Ishikawa (cell line): ENCODE data around the gene MKX.

Source experiments
- EGR1 ChIP-seq: IDR thresholded peaks from 2 replicates; pipeline ENCODE4 v1.6.1; 2012
- EP300 ChIP-seq: IDR thresholded peaks from 2 replicates; pipeline ENCODE4 v1.6.1; 2012; ENCODE audit warnings: borderline replicate concordance
- YY1 ChIP-seq: IDR thresholded peaks from 2 replicates; pipeline ENCODE4 v1.6.1; 2012; ENCODE audit warnings: low read depth
- ZBTB7A ChIP-seq: IDR thresholded peaks from 2 replicates; pipeline ENCODE4 v1.6.1; 2012; ENCODE audit warnings: low read depth

DNA sequence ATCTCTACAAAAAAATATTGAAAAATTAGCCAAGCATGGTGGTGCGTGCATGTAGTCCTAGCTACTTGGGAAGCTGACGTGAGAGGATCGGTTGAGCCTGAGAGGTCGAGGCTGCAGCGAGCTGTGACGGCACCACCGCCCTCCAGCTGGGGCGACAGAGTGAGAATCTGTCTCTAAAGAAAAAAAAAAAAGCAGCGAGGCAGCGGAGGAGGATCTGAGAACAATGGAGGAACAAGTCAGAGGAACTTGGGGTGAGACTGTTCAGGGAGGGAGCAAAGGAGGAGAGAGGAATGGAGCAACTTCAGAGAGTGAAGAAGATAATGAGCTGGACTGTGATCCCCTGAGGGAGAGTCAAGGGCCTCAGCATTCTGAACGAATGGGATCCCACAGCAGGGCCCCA, 85.4 kb downstream of the MKX start:
- TF ChIP-seq EGR1 (no peak), YY1 (no peak), EP300 (no peak), ZBTB7A (no peak)
